GM12872 (cell line): ENCODE data around the gene TM7SF3.

Experiments
- TF ChIP-seq, protein P1 (sequence below): IDR thresholded peaks from 3 replicates; pipeline ENCODE4 v1.5.1; 2011; ENCODE audit warnings: low read depth, mild to moderate bottlenecking, low read length, moderate library complexity; ENCODE audit not compliant: insufficient read depth

Gene TM7SF3, protein sequence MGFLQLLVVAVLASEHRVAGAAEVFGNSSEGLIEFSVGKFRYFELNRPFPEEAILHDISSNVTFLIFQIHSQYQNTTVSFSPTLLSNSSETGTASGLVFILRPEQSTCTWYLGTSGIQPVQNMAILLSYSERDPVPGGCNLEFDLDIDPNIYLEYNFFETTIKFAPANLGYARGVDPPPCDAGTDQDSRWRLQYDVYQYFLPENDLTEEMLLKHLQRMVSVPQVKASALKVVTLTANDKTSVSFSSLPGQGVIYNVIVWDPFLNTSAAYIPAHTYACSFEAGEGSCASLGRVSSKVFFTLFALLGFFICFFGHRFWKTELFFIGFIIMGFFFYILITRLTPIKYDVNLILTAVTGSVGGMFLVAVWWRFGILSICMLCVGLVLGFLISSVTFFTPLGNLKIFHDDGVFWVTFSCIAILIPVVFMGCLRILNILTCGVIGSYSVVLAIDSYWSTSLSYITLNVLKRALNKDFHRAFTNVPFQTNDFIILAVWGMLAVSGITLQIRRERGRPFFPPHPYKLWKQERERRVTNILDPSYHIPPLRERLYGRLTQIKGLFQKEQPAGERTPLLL

GRCh38 chr12:27014085-27014858, at the start of gene TM7SF3:
Gene TM7SF3 (minus strand): TSS chr12:27014384. CDS start chr12:27014168, 216 bp downstream.
- TF ChIP-seq, protein P1, sequence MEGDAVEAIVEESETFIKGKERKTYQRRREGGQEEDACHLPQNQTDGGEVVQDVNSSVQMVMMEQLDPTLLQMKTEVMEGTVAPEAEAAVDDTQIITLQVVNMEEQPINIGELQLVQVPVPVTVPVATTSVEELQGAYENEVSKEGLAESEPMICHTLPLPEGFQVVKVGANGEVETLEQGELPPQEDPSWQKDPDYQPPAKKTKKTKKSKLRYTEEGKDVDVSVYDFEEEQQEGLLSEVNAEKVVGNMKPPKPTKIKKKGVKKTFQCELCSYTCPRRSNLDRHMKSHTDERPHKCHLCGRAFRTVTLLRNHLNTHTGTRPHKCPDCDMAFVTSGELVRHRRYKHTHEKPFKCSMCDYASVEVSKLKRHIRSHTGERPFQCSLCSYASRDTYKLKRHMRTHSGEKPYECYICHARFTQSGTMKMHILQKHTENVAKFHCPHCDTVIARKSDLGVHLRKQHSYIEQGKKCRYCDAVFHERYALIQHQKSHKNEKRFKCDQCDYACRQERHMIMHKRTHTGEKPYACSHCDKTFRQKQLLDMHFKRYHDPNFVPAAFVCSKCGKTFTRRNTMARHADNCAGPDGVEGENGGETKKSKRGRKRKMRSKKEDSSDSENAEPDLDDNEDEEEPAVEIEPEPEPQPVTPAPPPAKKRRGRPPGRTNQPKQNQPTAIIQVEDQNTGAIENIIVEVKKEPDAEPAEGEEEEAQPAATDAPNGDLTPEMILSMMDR = peak; percentile 92

DNA sequence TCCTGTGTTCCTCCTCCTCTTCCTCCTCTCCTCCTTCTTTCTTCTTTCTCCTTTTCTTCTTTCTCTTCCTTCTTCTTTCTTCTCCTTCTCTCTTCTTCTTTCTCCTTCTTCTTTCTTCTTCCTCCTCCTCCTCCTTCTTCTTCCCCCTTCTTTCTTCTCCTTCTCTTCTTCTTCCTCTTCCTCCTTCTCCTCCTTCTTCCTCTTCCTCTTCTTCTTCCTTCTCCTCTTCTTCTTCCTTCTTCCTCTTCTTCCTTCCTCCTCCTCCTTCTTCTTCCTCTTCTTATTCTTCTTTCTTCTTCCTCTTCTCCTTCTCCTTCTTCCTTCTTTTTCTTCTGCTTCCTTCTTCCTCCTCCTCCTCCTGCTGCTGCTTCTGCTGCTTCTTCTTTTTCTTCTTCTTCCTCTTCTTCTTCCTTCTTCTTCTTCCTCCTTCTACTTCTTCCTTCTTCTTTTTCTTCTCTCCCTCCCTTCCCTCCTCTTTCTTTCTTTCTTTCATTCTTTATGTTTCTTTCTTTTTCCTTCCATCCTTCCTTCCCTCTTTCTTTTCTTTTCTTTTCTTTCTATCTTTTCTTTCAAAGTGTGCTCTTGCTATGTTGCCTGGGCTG, 49.2 kb upstream of the TM7SF3 start:
- TF ChIP-seq, protein P1 = no peak

DNA sequence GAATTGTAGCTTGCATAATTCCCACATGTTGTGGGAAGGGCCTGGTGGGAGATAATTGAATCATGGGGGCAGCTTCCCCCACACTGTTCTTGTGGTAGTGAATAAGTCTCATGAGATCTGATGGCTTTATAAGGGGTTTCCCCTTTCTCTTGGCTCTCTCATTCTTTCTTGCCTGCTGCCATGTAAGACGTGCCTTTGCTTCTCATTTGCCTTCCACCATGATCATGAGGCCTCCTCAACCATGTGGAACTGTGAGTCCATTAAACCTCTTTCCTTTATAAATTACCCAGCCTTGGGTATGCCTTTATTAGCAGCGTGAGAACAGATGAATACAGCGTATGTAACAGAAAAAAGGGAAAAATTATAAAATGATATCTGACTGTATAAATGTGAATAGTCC, 47.1 kb upstream of the TM7SF3 start:
- TF ChIP-seq, protein P1 = no peak

DNA sequence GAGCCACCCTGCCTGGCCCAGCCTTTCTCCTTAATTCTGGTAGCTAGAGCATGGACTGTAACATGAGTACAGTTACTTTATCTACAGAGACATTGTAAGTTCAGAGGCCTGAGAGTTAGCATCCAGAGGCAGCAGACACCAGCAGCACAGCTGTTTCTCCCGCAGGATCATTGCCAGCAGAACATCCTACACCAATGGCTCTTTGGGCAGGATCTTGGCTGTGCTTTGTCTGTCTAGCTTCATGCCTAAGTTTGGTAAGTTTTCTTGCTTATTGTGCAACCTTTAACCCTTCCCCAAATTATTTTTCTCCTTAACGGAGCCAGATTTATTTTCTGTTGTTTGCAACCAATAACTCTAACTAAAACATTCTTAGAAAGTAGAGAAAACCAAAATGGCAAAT, 46.6 kb upstream of the TM7SF3 start:
- TF ChIP-seq, protein P1 = no peak

GRCh38 chr12:27057543-27057942, 43.4 kb upstream of the TM7SF3 start:
- TF ChIP-seq, protein P1 = no peak

GRCh38 chr12:27055966-27056365, 41.8 kb upstream of the TM7SF3 start:
- TF ChIP-seq, protein P1 = no peak

DNA sequence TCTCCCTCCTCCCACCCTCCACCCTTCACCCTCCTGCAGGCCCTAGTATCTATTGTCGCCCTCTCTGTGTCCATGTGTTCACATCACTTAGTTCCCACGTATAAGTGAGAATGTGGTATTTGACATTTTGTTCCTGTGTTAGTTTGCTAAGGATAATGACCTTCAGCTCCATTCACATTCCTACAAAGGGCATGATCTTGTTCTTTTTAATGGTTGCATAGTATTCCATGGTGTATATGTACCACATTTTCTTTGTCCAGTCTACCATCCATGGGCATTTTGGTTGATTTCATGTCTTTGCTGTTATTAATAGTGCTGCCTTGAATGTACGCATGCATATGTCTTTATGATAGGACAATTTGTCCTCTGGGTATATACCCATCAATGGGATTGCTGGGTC, 38.6 kb upstream of the TM7SF3 start:
- TF ChIP-seq, protein P1 = no peak
